ENCODE results near the gene SHC3. TPM values are rescaled to one million over a fixed set of nuclear protein-coding genes. Genes with fewer than 3 reads are reported as not detected.

The SHC3 gene
- total RNA-seq, 2 experiments from 2014 or later: not detected

GRCh38 chr9:88960632-88961031 lies 218.0 kb downstream of the SHC3 start:
- intact Hi-C loops (cut with DNase I, micrococcal nuclease): no loop called here
- ChIA-PET POLR2A (no interaction called here), CTCF (no interaction called here)
- H3K4me1 ChIP-seq (ENCODE audit: insufficient read depth, low read length): no peaks in the 10 kb centered on the region
- TF ChIP-seq, protein P1, sequence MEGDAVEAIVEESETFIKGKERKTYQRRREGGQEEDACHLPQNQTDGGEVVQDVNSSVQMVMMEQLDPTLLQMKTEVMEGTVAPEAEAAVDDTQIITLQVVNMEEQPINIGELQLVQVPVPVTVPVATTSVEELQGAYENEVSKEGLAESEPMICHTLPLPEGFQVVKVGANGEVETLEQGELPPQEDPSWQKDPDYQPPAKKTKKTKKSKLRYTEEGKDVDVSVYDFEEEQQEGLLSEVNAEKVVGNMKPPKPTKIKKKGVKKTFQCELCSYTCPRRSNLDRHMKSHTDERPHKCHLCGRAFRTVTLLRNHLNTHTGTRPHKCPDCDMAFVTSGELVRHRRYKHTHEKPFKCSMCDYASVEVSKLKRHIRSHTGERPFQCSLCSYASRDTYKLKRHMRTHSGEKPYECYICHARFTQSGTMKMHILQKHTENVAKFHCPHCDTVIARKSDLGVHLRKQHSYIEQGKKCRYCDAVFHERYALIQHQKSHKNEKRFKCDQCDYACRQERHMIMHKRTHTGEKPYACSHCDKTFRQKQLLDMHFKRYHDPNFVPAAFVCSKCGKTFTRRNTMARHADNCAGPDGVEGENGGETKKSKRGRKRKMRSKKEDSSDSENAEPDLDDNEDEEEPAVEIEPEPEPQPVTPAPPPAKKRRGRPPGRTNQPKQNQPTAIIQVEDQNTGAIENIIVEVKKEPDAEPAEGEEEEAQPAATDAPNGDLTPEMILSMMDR (IDR thresholded peaks at IDR 0.05): no peak
- no peaks in the 10 kb centered on the region for H3K9me3 ChIP-seq (ENCODE audit: control insufficient read depth in 1 of 2, insufficient read depth in 1 of 2, low read length in 2 of 2)
- Mint-ChIP-seq H3K27me3 (peaks cover 16% of the 10 kb centered on the region), H3K9me3 (no peaks in the 10 kb centered on the region), H3K4me3 (no peak overlapping the region), H3K4me1 (ENCODE audit: low read depth) (no peaks in the 10 kb centered on the region), H3K27ac (no peak overlapping the region), H3K36me3 (ENCODE audit: low read depth) (no peaks in the 10 kb centered on the region)
- DNase-seq (no peak), ATAC-seq (ENCODE audit: poor library complexity) (no peak)
- no peak overlapping the region for H3K4me3 ChIP-seq (ENCODE audit: low read length)
- peaks cover 2 to 6% of the 10 kb centered on the region in 2 experiments for H3K27me3 ChIP-seq (ENCODE audit: control insufficient read depth in 1 of 2, insufficient read depth in 2 of 2, low read length in 2 of 2)
- no peak overlapping the region for H3K27ac ChIP-seq (ENCODE audit: low read depth in 1 of 2, low read length in 2 of 2)
- H3K36me3 ChIP-seq (ENCODE audit: insufficient read depth, low read length): no peaks in the 10 kb centered on the region

- no peak overlapping the region for H3K27ac ChIP-seq (ENCODE audit: low read depth in 1 of 2, low read length in 2 of 2)
- H3K27me3 Mint-ChIP-seq: peaks cover 22% of the 10 kb centered on the region
- TF ChIP-seq, protein P1 (IDR thresholded peaks at IDR 0.05): no peak
- no peaks in the 10 kb centered on the region for H3K9me3 ChIP-seq (ENCODE audit: control insufficient read depth in 1 of 2, insufficient read depth in 1 of 2, low read length in 2 of 2)
- H3K4me1 Mint-ChIP-seq (ENCODE audit: low read depth): no peaks in the 10 kb centered on the region
- peaks cover 2 to 12% of the 10 kb centered on the region in 2 experiments for H3K27me3 ChIP-seq (ENCODE audit: control insufficient read depth in 1 of 2, insufficient read depth in 2 of 2, low read length in 2 of 2)
- POLR2A ChIA-PET: no interaction called here
- CTCF ChIA-PET: no interaction called here
- intact Hi-C loops (cut with DNase I, micrococcal nuclease): no loop called here
- no peaks in the 10 kb centered on the region for H3K36me3 ChIP-seq (ENCODE audit: insufficient read depth, low read length)
- H3K36me3 Mint-ChIP-seq (ENCODE audit: low read depth): no peaks in the 10 kb centered on the region
- H3K4me3 Mint-ChIP-seq: no peak overlapping the region
- no peaks in the 10 kb centered on the region for H3K4me1 ChIP-seq (ENCODE audit: insufficient read depth, low read length)
- no peak overlapping the region for H3K27ac Mint-ChIP-seq
- no peak overlapping the region for H3K4me3 ChIP-seq (ENCODE audit: low read length)
- H3K9me3 Mint-ChIP-seq: no peaks in the 10 kb centered on the region
- DNase-seq (no peak), ATAC-seq (ENCODE audit: poor library complexity) (no peak)
These were observed 218.7 kb downstream of the SHC3 start for GRCh38 chr9:88959727-88960469.

DNA sequence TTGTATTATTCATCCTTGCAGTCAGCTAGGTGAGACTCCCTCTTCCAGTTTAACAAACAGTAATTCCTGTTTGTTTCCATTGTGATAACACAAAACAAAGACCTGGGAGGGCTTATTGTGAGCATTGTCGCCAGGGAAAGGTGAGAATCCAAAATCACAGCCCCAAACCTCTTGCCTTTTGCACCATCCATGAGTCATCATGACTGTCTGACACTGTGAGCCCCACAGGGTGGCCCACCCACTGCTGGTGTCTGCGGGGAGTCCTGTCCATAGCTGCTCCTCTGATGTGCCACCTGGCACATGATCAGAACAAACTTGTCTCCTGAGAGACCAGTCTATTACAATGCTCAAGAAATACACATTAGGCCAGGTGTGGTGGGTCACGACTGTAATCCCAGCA lies 221.1 kb downstream of the SHC3 start:
- TF ChIP-seq, protein P1 (IDR thresholded peaks at IDR 0.05): no peak
- intact Hi-C loops (cut with DNase I, micrococcal nuclease): no loop called here
- Mint-ChIP-seq H3K9me3 (no peaks in the 10 kb centered on the region), H3K27me3 (peaks cover 43% of the 10 kb centered on the region), H3K4me1 (ENCODE audit: low read depth) (no peaks in the 10 kb centered on the region), H3K4me3 (no peak overlapping the region), H3K36me3 (ENCODE audit: low read depth) (no peaks in the 10 kb centered on the region), H3K27ac (no peak overlapping the region)
- Histone ChIP-seq H3K36me3 (ENCODE audit: insufficient read depth, low read length) (no peaks in the 10 kb centered on the region), H3K9me3 (ENCODE audit: control insufficient read depth in 1 of 2, insufficient read depth in 1 of 2, low read length in 2 of 2) (no peaks in the 10 kb centered on the region), H3K4me3 (ENCODE audit: low read length) (no peak overlapping the region), H3K27ac (ENCODE audit: low read depth in 1 of 2, low read length in 2 of 2) (no peak overlapping the region), H3K4me1 (ENCODE audit: insufficient read depth, low read length) (no peaks in the 10 kb centered on the region), H3K27me3 (ENCODE audit: control insufficient read depth in 1 of 2, insufficient read depth in 2 of 2, low read length in 2 of 2) (peaks cover 16 to 21% of the 10 kb centered on the region in 2 experiments)
- ATAC-seq (ENCODE audit: poor library complexity) (no peak), DNase-seq (no peak)
- ChIA-PET POLR2A (no interaction called here), CTCF (no interaction called here)

Other genes with a start within 250 kb of the SHC3 start
- gene S1PR3, start 187.3 kb downstream of the SHC3 start, total RNA-seq: under 1 TPM; 0.31 to 0.33 TPM
- gene CKS2, start 132.4 kb upstream of the SHC3 start, total RNA-seq: 1 to 10 TPM; 5.6 to 6.9 TPM
- 100 to 1,000 TPM; 109 to 112 TPM for gene SECISBP2, start 139.7 kb upstream of the SHC3 start, total RNA-seq

Measured in CD4-positive, alpha-beta T cell (primary cell).